K562 (cell line): ENCODE data around the gene GUCY2D. TPM values are rescaled to one million over a fixed set of nuclear protein-coding genes. Genes with fewer than 3 reads are reported as not detected.

ENCODE experiments used
- ASH1L ChIP-seq: fragments of 450-650 bp; IDR thresholded peaks from 2 replicates; pipeline ENCODE4 v1.6.1; 2018; ENCODE audit warnings: borderline replicate concordance, mild to moderate bottlenecking, low read depth; ENCODE audit not compliant: partially characterized antibody
- CEBPG ChIP-seq, 3 experiments: fragments of 200-800 bp in 1 of 3; sonication (Bioruptor generic) in 1 of 3; sonication (generic) in 1 of 3; formaldehyde crosslinking in 1 of 3; IDR thresholded peaks in 2 of 3; conservative IDR thresholded peaks in 1 of 3; 2 replicates each; pipeline versions ENCODE4 v1.6.1 to v1.8.0; 2016 to 2022; ENCODE audit warnings: missing compliant biosample characterization in 2 of 3, missing genetic modification characterization in 2 of 3, mild to moderate bottlenecking in 1 of 3, missing genetic modification reagents in 1 of 3
- ETV1 ChIP-seq: fragments of 450-650 bp; conservative IDR thresholded peaks from 2 replicates; pipeline ENCODE4 v1.6.1; 2016; ENCODE audit warnings: missing genetic modification characterization, control low read depth, low read depth, missing compliant biosample characterization
- FOXK2 ChIP-seq, 2 experiments: fragments of 450-650 bp; IDR thresholded peaks in 1 of 2; conservative IDR thresholded peaks in 1 of 2; 2 replicates each; pipeline ENCODE4 v1.6.1; 2016; ENCODE audit warnings: low read depth in 2 of 2, mild to moderate bottlenecking in 1 of 2
- NUFIP1 ChIP-seq: fragments of 450-650 bp; IDR thresholded peaks from 2 replicates; pipeline ENCODE4 v1.6.1; 2018; ENCODE audit not compliant: partially characterized antibody
- PYGO2 ChIP-seq: fragments of 450-650 bp; IDR thresholded peaks from 2 replicates; pipeline ENCODE4 v1.6.1; 2016; ENCODE audit warnings: mild to moderate bottlenecking, missing genetic modification characterization, moderate library complexity, missing compliant biosample characterization
- RBM25 ChIP-seq: fragments of 200-400 bp; formaldehyde crosslinking; IDR thresholded peaks from 2 replicates; pipeline ENCODE4 v1.6.1; 2018; ENCODE audit warnings: low read length, low read depth, moderate library complexity; ENCODE audit not compliant: severe bottlenecking
- SAFB2 ChIP-seq: fragments of 200-400 bp; formaldehyde crosslinking; IDR thresholded peaks from 2 replicates; pipeline ENCODE4 v1.6.1; 2018; ENCODE audit warnings: borderline replicate concordance, low read length, low read depth, moderate library complexity; ENCODE audit not compliant: severe bottlenecking
- SIRT6 ChIP-seq: IDR thresholded peaks from one replicate; pipeline ENCODE4 v1.6.1; 2012; ENCODE audit warnings: low read depth, mild to moderate bottlenecking, control low read depth, inconsistent platforms, low read length, moderate library complexity
- TAF7 ChIP-seq: fragments of 450-650 bp; IDR thresholded peaks from 2 replicates; pipeline ENCODE4 v1.6.1; 2016; ENCODE audit warnings: missing genetic modification characterization, missing compliant biosample characterization
- ZC3H11A ChIP-seq: IDR thresholded peaks from 2 replicates; pipeline ENCODE4 v1.6.1; 2012; ENCODE audit warnings: low read depth, low read length, improper control_type of control experiment
- ZNF695 ChIP-seq: fragments of 450-650 bp; formaldehyde crosslinking; IDR thresholded peaks from 2 replicates; pipeline ENCODE4 v1.4.0; 2020; ENCODE audit warnings: mild to moderate bottlenecking, moderate library complexity
- polyA plus RNA-seq, 8 experiments: library from polyadenylated mRNA; depleted of rRNA in 4 of 8; stranded (reverse) in 5 of 8; unstranded in 3 of 8; fragments of >200 nt; fragmentation: Nextera tagmentation in 2 of 8; fragmentation: Illumina TruSeq in 1 of 8; extraction: Ambion mirVana in 2 of 8; extraction: Trizol in 1 of 8; gene quantifications; 2 replicates each; pipeline versions ENCODE4 v1.2.1 to v1.2.3, GENCODE V29; 2011 to 2014; ENCODE audit warnings: inconsistent platforms in 1 of 8, missing spikeins in 1 of 8
- total RNA-seq, 7 experiments: library from RNA; depleted of rRNA in 6 of 7; stranded (reverse); fragments of >200 nt in 6 of 7; fragmentation: Illumina TruSeq in 2 of 7; extraction: Trizol in 2 of 7; gene quantifications; 2 replicates each; pipeline versions ENCODE4 v1.2.1 to v1.2.3, GENCODE V29; 2011 to 2021; ENCODE audit warnings: low replicate concordance in 1 of 7
- TF ChIP-seq, protein P1 (sequence below): IDR thresholded peaks from 2 replicates; pipeline ENCODE4 v1.6.1; 2012; ENCODE audit warnings: low read depth, low read length, improper control_type of control experiment, borderline replicate concordance
- TF ChIP-seq, protein P2 (sequence below): fragments of 250-450 bp; sonication (Bioruptor Pico); IDR thresholded peaks from 2 replicates; pipeline ENCODE4 v1.8.0; 2021; ENCODE audit warnings: moderate library complexity, mild to moderate bottlenecking, inconsistent platforms
- TF ChIP-seq, protein P3 (sequence below): IDR thresholded peaks from 2 replicates; pipeline ENCODE4 v1.6.1; 2014; ENCODE audit warnings: antibody characterized with exemption

Gene GUCY2D
- total and polyA plus RNA-seq, 9 of the 15 experiments (the other 6 are each of a cell fraction or from before 2014, with no cell fraction given): 0.05 TPM; not detected in 8

DNA sequence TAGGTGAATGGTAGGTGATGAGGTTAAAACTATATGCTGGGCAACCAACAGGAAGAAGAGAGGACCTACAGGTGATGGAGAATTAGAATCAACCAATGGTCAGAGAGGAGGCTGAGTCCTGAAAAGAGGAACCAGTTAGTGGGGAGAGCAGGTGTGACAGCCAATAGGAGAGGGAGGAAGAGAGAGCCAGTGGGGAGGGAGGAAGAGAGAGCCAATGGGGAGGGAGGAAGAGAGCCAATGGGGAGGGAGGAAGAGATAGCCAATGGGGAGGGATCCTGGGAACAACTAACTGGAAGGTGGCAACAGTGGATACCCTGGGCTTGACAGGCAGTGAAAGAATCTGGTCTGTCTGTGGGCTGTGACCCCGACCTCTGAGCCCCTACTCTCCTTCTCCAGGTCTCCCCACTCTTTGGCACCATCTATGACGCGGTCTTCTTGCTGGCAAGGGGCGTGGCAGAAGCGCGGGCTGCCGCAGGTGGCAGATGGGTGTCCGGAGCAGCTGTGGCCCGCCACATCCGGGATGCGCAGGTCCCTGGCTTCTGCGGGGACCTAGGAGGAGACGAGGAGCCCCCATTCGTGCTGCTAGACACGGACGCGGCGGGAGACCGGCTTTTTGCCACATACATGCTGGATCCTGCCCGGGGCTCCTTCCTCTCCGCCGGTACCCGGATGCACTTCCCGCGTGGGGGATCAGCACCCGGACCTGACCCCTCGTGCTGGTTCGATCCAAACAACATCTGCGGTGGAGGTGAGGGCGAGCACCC, 3.7 kb downstream of the GUCY2D start (continued):
- TF ChIP-seq CEBPG (CRISPR knock-in tag; IDR thresholded peaks at IDR 0.05): no peak
- TF ChIP-seq CEBPG (tag; conservative IDR thresholded peaks at IDR 0.05 in 1 of 2, IDR thresholded peaks at IDR 0.05 in 1 of 2): no peak
- TF ChIP-seq ZC3H11A: no peak
- TF ChIP-seq NUFIP1: no peak
- TF ChIP-seq SIRT6: no peak
- TF ChIP-seq RBM25: peak; percentile 24
- TF ChIP-seq ETV1 (tag): no peak
- TF ChIP-seq, protein P1, sequence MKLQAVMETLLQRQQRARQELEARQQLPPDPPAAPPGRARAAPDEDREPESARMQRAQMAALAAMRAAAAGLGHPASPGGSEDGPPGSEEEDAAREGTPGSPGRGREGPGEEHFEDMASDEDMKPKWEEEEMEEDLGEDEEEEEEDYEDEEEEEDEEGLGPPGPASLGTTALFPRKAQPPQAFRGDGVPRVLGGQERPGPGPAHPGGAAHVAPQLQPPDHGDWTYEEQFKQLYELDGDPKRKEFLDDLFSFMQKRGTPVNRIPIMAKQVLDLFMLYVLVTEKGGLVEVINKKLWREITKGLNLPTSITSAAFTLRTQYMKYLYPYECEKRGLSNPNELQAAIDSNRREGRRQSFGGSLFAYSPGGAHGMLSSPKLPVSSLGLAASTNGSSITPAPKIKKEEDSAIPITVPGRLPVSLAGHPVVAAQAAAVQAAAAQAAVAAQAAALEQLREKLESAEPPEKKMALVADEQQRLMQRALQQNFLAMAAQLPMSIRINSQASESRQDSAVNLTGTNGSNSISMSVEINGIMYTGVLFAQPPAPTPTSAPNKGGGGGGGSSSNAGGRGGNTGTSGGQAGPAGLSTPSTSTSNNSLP: no peak
- no peak for TF ChIP-seq FOXK2 (conservative IDR thresholded peaks at IDR 0.05 in 1 of 2, IDR thresholded peaks at IDR 0.05 in 1 of 2; ENCODE audit: low read depth in 2 of 2)
- TF ChIP-seq TAF7 (tag): no peak
- no peak for TF ChIP-seq SAFB2
- TF ChIP-seq PYGO2 (tag): no peak
- TF ChIP-seq, protein P2, sequence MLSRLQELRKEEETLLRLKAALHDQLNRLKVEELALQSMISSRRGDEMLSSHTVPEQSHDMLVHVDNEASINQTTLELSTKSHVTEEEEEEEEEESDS: no peak
- no peak for TF ChIP-seq ZNF695 (CRISPR knock-in tag)
- TF ChIP-seq, protein P3, sequence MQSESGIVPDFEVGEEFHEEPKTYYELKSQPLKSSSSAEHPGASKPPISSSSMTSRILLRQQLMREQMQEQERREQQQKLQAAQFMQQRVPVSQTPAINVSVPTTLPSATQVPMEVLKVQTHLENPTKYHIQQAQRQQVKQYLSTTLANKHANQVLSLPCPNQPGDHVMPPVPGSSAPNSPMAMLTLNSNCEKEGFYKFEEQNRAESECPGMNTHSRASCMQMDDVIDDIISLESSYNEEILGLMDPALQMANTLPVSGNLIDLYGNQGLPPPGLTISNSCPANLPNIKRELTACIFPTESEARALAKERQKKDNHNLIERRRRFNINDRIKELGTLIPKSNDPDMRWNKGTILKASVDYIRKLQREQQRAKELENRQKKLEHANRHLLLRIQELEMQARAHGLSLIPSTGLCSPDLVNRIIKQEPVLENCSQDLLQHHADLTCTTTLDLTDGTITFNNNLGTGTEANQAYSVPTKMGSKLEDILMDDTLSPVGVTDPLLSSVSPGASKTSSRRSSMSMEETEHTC: no peak
- TF ChIP-seq ASH1L: peak; percentile 75
